GM12875 (cell line): ENCODE data around the gene CACNA1C.
"Not testable (repeated sequence)": the region's sequence is repeated elsewhere in the genome, so short reads cannot be mapped to it uniquely, and the experiment has no call there.

Source experiments
- H3K4me3 ChIP-seq: one replicate; pipeline ENCODE4 v1.5.1; 2011; ENCODE audit warnings: low read depth, low read length, control low read depth
- CTCF ChIP-seq: IDR thresholded peaks from 2 replicates; pipeline ENCODE4 v1.5.1; 2011; ENCODE audit warnings: low read depth, mild to moderate bottlenecking, control low read depth, inconsistent platforms, low read length, moderate library complexity, borderline replicate concordance; ENCODE audit not compliant: insufficient read depth

CACNA1C gene

GRCh38 chr12:2247596-2247995, 194.8 kb downstream of the CACNA1C start:
- TF ChIP-seq CTCF: no peak
- no peak overlapping the region for H3K4me3 ChIP-seq

- no peak for TF ChIP-seq CTCF
- H3K4me3 ChIP-seq: no peak overlapping the region
Observed at GRCh38 chr12:2248087-2248900, 195.5 kb downstream of the CACNA1C start.

GRCh38 chr12:2248901-2249381, 196.2 kb downstream of the CACNA1C start:
- TF ChIP-seq CTCF: no peak
- no peak overlapping the region for H3K4me3 ChIP-seq

GRCh38 chr12:2250797-2251196, 198.0 kb downstream of the CACNA1C start:
- no peak for TF ChIP-seq CTCF
- no peak overlapping the region for H3K4me3 ChIP-seq

- TF ChIP-seq CTCF: no peak
- no peak overlapping the region for H3K4me3 ChIP-seq
Observed at GRCh38 chr12:2251526-2252209, 198.9 kb downstream of the CACNA1C start.

- no peak for TF ChIP-seq CTCF
- no peak overlapping the region for H3K4me3 ChIP-seq
Observed at GRCh38 chr12:2255311-2255710, 202.5 kb downstream of the CACNA1C start.

GRCh38 chr12:2255731-2256130, 202.9 kb downstream of the CACNA1C start:
- H3K4me3 ChIP-seq: not testable (repeated sequence)
